ENCODE measurements around the gene AQP2.
"Not testable (repeated sequence)": the region's sequence is repeated elsewhere in the genome, so short reads cannot be mapped to it uniquely, and the experiment has no call there.

Gene AQP2

DNA sequence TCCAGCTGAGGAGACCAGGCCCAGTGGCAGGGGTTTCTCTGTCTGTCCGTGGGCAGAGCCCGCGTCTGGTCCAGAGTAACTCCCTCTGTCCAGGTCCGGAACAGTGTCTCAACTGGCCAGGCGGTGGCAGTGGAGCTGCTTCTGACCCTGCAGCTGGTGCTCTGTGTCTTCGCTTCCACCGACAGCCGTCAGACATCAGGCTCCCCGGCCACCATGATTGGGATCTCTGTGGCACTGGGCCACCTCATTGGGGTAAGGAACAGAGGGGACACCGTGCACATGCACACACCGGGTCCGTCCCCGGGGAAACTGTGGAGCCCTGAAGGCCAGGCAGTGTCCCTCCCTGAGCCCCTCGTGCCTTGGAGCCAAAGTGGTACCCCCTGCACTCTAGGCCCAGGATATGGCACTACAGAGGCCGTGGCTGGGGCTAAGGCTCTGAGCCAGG, 23.7 kb downstream of the AQP2 start:
- intact Hi-C loops (cut with DNase I): loop anchor here (2.0 to 10.0 kb wide), 2 partner anchors 51 to 83 kb away; partner anchors contain the start of genes ASIC1 and RACGAP1
- peak; percentile 58 to 95 (median 88) for DNase-seq

DNA sequence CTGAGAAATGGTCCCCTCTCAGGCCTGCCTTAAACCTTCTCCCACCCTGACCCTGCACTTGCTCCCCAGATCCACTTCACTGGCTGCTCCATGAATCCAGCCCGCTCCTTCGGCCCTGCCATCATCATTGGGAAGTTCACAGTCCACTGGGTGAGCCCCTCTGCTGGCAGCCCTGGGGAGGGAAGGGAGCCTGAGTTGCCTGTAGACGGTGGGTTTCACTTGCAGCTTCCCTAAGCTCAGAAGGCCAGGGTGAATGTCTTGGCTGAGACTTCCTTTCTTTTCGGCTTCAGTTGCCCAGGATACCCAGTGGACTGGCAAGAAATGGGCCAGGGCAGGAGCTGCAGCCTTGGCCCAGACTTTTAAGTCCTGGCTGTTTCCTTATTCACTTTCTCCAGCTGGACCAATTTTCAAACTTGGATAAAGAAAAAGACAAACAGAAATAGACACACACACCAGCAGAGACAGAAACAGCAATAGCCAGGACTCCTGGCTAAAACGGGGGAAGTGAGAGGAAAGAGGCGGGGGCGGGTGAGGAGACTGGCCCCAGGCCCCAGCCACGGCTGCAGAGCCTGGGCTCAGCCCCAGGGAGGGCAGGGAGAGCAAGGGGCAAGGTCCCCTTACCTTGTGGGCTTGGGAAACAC, 24.3 kb downstream of the AQP2 start:
- intact Hi-C loops (cut with DNase I): loop anchor here (2.0 to 10.0 kb wide), 2 partner anchors 50 to 82 kb away; partner anchors contain the start of genes ASIC1 and RACGAP1
- peak in 13 of 42 donors; percentile 15 to 75 (median 46) for DNase-seq

- peak in 1 of 42 donors; percentile 11 for DNase-seq
Measured at GRCh38 chr12:49975318-49975761, 24.8 kb downstream of the AQP2 start.

GRCh38 chr12:49976557-49976956, 26.0 kb downstream of the AQP2 start:
- intact Hi-C loops (cut with DNase I): loop anchor here (10.0 kb wide), 1 partner anchor 48 kb away; the partner anchor contains the start of gene RACGAP1
- DNase-seq: no peak

More at GRCh38 chr12:49975318-49975761, 24.8 kb downstream of the AQP2 start:
- intact Hi-C loops (cut with DNase I): loop anchor here (2.0 to 10.0 kb wide), 2 partner anchors 49 to 81 kb away; partner anchors contain the start of genes ASIC1 and RACGAP1

- no peak for DNase-seq
- intact Hi-C loops (cut with DNase I): loop anchor here (10.0 kb wide), 1 partner anchor 47 kb away; the partner anchor contains the start of gene RACGAP1
Measured at GRCh38 chr12:49978125-49978524, 27.6 kb downstream of the AQP2 start.

GRCh38 chr12:49979016-49979586, 28.6 kb downstream of the AQP2 start:
- intact Hi-C loops (cut with DNase I): loop anchor here (10.0 kb wide), 1 partner anchor 46 kb away; the partner anchor contains the start of gene RACGAP1

GRCh38 chr12:49979791-49980190, 29.3 kb downstream of the AQP2 start:
- intact Hi-C loops (cut with DNase I): loop anchor here (10.0 kb wide), 1 partner anchor 45 kb away; the partner anchor contains the start of gene RACGAP1
- no peak for DNase-seq

More at GRCh38 chr12:49979016-49979586, 28.6 kb downstream of the AQP2 start:
- peak in 40 of 42 donors; percentile 50 to 91 (median 74) for DNase-seq

- intact Hi-C loops (cut with DNase I): no loop called here
- no peak for DNase-seq
Measured at GRCh38 chr12:49980501-49981349, 30.2 kb downstream of the AQP2 start.

DNA sequence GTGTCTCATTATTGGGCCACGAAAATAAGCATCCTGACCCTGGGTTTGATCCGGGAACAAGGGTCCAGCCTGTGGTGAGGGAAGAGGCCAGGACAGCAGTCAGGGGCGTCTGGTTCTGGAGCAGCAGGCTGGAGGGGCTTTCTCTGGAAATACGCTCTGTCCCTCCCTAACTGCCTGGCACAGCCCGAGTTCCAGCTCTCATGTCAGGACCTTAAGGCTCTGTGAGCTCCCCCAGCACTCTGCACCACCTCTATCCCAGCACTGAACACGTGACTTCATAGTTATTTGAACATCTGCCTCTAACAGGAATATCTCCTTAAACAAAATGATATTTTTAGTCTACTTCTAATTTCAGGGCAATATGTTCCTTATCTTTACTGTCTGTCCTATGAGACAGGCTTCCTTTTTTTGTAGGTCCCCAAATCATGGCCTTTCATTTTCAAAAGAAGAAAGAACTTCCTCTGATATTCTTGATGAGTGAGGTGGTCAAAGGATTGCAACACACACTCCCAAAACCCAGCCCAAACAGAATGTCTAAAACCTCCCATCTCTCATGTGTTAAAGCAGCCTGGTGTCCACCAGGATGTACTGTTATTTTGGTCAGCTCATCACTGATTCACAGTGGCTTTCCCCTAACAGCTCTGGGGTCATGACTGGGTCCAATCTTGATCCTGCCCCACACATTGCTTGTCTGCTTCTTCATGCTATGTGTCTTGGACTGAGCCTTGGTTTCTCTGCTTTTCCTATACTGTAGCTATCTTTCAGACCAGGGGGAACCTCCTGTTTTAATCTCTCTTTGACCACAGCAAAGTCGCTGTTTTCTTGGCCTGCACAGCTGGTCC, 31.9 kb downstream of the AQP2 start:
- intact Hi-C loops (cut with DNase I): no loop called here
- DNase-seq: no peak

- DNase-seq: peak in 23 of 42 donors; percentile 36 to 83 (median 55)
Measured at GRCh38 chr12:49983892-49984291, 33.4 kb downstream of the AQP2 start.

GRCh38 chr12:49984476-49985359, 34.2 kb downstream of the AQP2 start:
- DNase-seq: peak in 1 of 42 donors; percentile 36
- intact Hi-C loops (cut with DNase I): no loop called here

More at GRCh38 chr12:49983892-49984291, 33.4 kb downstream of the AQP2 start:
- intact Hi-C loops (cut with DNase I): no loop called here

GRCh38 chr12:49985981-49986380, 35.4 kb downstream of the AQP2 start:
- intact Hi-C loops (cut with DNase I): no loop called here
- DNase-seq: no peak

DNA sequence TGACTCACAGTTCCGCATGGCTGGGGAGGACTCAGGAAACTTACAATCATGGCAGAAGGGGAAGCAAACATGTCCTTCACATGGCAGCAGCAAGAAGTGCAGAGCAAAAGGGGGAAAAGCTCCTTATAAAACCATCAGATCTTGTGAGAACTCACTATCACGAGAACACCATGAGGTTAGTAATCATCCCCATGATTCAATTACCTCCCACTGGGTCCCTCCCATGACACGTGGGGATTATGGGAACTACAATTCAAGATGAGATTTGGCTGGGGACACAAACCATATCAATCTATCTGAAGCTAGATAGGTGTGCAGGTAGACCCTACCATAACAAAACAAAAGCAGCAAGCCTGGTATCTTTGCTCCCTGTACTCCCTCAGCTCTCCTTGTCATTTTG, 35.9 kb downstream of the AQP2 start:
- DNase-seq; intact Hi-C loops (cut with DNase I): not testable (repeated sequence)

GRCh38 chr12:49987625-49988303, 37.2 kb downstream of the AQP2 start:
- intact Hi-C loops (cut with DNase I): no loop called here
- DNase-seq: no peak

DNA sequence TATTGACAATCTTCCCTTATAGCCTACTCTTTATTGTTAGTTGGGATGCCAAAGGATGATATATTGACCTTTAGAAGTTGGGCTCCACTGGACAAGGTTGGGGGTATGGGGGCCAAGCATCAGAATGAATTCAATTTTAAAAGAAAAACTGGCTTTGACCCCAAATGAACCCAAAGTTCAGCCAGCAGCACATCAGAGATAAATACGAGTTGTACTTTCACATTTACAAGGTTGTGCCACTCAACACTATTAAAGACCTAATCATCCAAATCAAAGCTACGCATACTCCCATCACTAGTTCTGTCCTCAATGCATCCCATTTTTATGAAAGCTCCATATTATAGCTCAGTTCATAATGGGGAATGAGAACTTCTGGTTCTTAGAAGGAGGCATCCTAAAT, 38.9 kb downstream of the AQP2 start:
- intact Hi-C loops (cut with DNase I); DNase-seq: not testable (repeated sequence)

DNA sequence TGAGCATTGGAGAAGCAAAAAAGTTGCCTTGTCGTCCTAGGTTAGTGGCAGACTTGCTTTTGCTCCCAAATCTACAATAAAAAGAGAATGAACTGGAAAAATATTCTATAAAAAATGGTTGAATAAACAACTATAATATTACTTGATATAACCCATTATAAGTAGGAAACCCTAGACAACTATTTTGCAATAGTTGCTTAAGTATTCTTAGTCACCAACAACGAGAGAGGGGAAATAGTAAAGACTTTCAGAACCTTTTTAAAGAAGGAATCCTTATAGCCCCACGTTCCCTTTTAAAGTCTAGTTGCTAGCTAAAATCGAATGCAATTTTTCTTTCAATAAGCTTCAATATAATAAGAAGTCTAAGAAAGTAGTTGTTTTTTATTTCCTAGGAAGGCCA, 39.7 kb downstream of the AQP2 start:
- intact Hi-C loops (cut with DNase I): no loop called here
- DNase-seq: no peak

GRCh38 chr12:49998453-49998852, 47.9 kb downstream of the AQP2 start:
- intact Hi-C loops (cut with DNase I): no loop called here
- no peak for DNase-seq
